Lower leg skin (tissue), 4 donors: Measurements from ENCODE around the gene KIAA0040. TPM values are rescaled to one million over a fixed set of nuclear protein-coding genes. Genes with fewer than 3 reads are reported as not detected.

Experiments used
- DNase-seq, 2 donors: peaks; one replicate each; pipeline ENCODE4 v3.0.0-alpha.2; 2019; ENCODE audit warnings: low spot score in 2 of 2
- H3K4me3 ChIP-seq: fragments of 200-600 bp; sonication (generic); 2 replicates; pipeline ENCODE4 v1.5.1; 2017; ENCODE audit warnings: mild to moderate bottlenecking, low read depth; ENCODE audit not compliant: poor library complexity, severe bottlenecking
- POLR2A ChIP-seq, 2 donors: fragments of 450-650 bp; IDR thresholded peaks; one replicate each; pipeline ENCODE4 v1.6.1; 2016 to 2017; ENCODE audit warnings: antibody characterized with exemption in 2 of 2, mild to moderate bottlenecking in 1 of 2, moderate library complexity in 1 of 2
- WGBS, 2 donors: methylation state at CpG; one replicate each; pipeline ENCODE4 v1.1.5; 2018; 5-methylcytosine and 5-hydroxymethylcytosine counted together
- intact Hi-C: fragments of 100-400 bp; cut with DNase I; formaldehyde crosslinking; loops from one replicate; pipeline ENCODE4 v1.15.0; 2023; ENCODE audit warnings: low total_unique reads
- total RNA-seq, 4 donors: library from RNA; depleted of rRNA; stranded (reverse); fragments of >200 nt; gene quantifications; one replicate each; pipeline ENCODE4 v1.1.0, GENCODE V29; 2016
- TF ChIP-seq, protein P1 (sequence below), 3 donors: fragments of 450-650 bp; IDR thresholded peaks; one replicate each; pipeline ENCODE4 v1.5.1; 2016; ENCODE audit warnings: antibody characterized with exemption in 3 of 3, mild to moderate bottlenecking in 3 of 3, moderate library complexity in 2 of 3

Gene KIAA0040
- total RNA-seq, 4 donors from 2014 or later, result 12.3 to 16.3 (median 15.0) TPM

DNA sequence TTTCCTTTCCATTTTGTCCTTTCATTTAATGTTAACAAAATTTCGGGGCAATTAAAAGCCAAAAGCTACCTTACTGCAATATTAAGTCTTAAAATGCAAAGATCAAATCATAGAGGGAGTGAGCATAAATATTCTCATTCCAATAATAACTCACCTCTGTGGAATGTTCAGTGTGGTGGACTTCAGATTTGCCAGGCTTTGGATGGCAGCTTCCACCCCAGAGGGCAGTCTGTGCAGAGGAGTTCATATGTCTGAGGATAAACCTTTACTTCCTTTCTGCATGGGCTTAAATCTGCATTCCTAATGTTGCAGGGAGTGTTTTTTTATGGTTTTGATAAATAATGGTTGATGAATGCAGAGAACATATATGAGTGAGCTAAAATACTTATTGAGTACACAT, 16.3 kb downstream of the KIAA0040 start:
- peak in 1 of 2 donors; percentile 1 for DNase-seq
- intact Hi-C loops, result no loop called here
- TF ChIP-seq POLR2A (IDR thresholded peaks at IDR 0.05), result no peak
- TF ChIP-seq, protein P1, sequence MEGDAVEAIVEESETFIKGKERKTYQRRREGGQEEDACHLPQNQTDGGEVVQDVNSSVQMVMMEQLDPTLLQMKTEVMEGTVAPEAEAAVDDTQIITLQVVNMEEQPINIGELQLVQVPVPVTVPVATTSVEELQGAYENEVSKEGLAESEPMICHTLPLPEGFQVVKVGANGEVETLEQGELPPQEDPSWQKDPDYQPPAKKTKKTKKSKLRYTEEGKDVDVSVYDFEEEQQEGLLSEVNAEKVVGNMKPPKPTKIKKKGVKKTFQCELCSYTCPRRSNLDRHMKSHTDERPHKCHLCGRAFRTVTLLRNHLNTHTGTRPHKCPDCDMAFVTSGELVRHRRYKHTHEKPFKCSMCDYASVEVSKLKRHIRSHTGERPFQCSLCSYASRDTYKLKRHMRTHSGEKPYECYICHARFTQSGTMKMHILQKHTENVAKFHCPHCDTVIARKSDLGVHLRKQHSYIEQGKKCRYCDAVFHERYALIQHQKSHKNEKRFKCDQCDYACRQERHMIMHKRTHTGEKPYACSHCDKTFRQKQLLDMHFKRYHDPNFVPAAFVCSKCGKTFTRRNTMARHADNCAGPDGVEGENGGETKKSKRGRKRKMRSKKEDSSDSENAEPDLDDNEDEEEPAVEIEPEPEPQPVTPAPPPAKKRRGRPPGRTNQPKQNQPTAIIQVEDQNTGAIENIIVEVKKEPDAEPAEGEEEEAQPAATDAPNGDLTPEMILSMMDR (IDR thresholded peaks at IDR 0.05), result no peak
- 92 to 100% methylated on average over 1 of the region's 1 CpG for WGBS, 2 donors
- H3K4me3 ChIP-seq, result no peak overlapping the region

DNA sequence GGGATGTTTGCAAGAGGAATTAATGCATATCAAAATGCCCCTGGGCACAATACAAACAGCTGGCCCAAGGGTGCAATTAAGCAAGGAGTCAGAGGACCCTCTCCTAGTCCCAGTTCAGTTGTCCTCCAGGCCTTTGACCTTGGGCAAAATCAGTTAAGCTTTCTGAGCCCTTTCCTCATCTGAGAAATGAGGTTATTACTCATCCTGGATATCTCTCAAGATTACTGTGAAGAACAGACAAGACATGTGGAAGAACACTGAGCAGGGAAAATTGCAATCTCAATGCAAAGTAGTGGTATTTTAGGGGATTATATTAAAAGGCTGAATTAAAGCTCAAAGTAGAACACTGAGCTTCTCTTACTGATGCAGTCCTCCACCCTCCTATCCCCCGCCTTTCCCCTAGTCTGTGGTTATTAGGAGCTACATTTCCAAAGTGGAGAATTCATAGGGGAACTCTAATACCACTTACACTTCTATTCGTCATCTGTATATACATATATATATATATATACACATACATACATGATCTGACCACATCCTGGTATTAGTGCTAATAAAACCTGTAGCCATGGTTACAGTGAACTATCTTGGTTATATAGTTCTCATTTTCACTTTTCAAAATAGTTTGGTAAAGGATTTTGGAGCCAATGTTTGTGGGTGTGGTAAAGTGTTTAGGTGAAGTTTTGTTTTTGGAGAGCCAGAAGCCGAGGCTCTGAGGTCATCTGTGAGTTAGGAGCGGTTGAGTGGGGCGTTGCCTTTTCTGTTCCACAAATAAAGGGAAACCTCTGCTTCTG, 18.1 kb downstream of the KIAA0040 start:
- DNase-seq, result peak in 1 of 2 donors; percentile 9
- H3K4me3 ChIP-seq, result no peak overlapping the region
- 49 to 57% methylated on average over 5 of the region's 5 CpGs for WGBS, 2 donors
- intact Hi-C loops, result no loop called here
- TF ChIP-seq, protein P1 (IDR thresholded peaks at IDR 0.05), result no peak
- TF ChIP-seq POLR2A (IDR thresholded peaks at IDR 0.05), result no peak

DNA sequence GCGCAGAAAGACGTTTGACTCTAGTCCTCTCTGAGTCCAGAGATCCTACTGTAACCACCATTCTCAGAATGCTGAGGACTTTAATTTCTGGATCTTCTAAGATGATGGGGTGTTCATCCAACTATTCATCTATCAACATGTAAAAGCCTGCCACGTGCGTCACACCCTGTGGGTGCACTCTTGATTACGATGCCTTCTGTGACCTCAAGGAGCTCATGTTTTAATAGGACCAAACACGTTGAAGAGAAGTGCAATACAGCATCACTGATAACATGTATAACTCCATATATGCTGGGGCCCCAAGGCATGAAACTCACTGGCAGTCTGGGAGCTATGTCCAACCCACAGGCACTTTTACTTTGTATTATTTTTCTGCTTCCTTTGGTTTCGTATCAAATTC, 19.0 kb downstream of the KIAA0040 start:
- DNase-seq, result no peak
- intact Hi-C loops, result no loop called here
- WGBS, 2 donors, result 65 to 68% methylated on average over 7 of the region's 7 CpGs
- no peak overlapping the region for H3K4me3 ChIP-seq
- TF ChIP-seq POLR2A (IDR thresholded peaks at IDR 0.05), result no peak
- TF ChIP-seq, protein P1 (IDR thresholded peaks at IDR 0.05), result no peak

DNA sequence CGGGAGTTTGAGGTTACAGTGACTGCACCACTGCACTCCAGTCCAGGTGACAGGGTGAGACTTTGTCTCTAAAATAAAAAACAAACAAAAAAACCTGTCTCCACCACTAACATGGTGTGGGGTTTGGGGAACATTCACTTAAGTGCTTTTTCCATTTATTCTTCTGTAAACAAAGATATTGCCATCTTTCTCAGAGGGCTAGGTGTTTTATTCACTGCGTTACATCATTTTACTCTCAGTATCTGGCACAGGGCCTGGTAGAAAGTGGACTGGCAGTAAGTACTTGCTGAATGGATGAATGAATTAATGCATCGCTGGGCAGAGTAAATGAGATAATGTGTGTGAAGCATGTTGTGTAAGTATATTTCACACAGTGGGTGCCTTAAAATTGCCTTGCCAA, 20.1 kb downstream of the KIAA0040 start:
- intact Hi-C loops, result no loop called here
- no peak overlapping the region for H3K4me3 ChIP-seq
- 93 to 94% methylated on average over 3 of the region's 3 CpGs for WGBS, 2 donors
- no peak for DNase-seq
- no peak for TF ChIP-seq POLR2A (IDR thresholded peaks at IDR 0.05)
- TF ChIP-seq, protein P1 (IDR thresholded peaks at IDR 0.05), result no peak

DNA sequence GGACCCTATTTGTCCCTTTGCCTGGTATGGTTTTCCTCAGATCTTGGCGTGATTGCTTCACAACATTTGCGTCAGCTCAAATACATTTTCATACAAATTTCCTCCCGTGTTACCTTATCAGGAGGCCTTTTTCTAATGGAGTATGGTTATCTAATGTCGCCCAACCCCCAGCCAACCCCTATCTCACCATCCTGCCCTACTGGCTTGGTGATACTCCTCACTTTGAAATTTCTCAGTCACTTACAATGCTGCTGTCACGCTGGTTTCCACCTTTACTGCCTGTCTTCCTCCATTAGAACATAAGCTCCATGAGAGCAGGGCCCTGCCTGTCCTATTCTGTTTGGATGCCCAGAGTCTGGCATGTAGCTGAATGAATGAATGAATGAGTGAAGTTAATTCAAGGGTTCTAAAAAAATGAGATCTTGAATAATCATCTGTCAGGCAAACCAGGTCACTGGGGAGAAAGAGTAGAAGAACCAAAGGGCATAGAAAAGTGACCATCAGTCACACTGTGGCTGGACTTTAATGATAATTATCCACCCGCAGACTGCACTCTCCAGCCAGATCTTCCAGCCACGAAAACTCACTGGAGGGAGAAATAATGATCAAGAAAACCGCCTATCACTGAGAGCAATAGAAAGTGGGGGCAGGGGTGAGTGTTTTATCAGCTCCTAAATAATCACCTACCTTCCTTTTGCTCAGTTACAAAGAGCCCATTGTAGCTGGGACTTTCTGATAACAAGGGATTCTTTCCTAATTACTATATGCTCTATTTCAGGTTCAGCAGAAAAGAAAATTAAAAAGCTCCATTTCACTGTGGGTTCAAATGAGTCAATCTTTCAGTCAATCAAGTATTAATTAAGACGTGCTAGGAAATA, 21.3 kb downstream of the KIAA0040 start:
- DNase-seq, result no peak
- intact Hi-C loops, result no loop called here
- TF ChIP-seq POLR2A (IDR thresholded peaks at IDR 0.05), result no peak
- TF ChIP-seq, protein P1 (IDR thresholded peaks at IDR 0.05), result no peak
- WGBS, 2 donors, result 92 to 94% methylated on average over 9 of the region's 9 CpGs
- H3K4me3 ChIP-seq, result no peak overlapping the region
